GM10248 (cell line): ENCODE measurements around the gene KLHL29.

ENCODE experiments used
- CTCF ChIA-PET: fragments of 300-600 bp; sonication (Branson Sonifier 250); formaldehyde crosslinking; extraction: SDS; loops from one replicate; lab custom pipeline; 2021; ENCODE audit warnings: antibody characterized with exemption; lab: Yijun Ruan, JAX
- POLR2A ChIA-PET: fragments of 350-650 bp; sonication (Branson Sonifier 250); formaldehyde crosslinking; extraction: SDS; loops from one replicate; lab custom pipeline; 2020; ENCODE audit warnings: antibody characterized with exemption; lab: Yijun Ruan, JAX
- DNase-seq: peaks from one replicate; pipeline ENCODE4 v3.0.0; 2012; ENCODE audit errors: extremely low spot score
- TF ChIP-seq, protein P1 (sequence below): IDR thresholded peaks from 2 replicates; pipeline ENCODE4 v1.5.1; 2012; ENCODE audit warnings: mild to moderate bottlenecking, low read depth; ENCODE audit errors: extremely low read depth, missing control alignments, control extremely low read depth

The KLHL29 gene

DNA sequence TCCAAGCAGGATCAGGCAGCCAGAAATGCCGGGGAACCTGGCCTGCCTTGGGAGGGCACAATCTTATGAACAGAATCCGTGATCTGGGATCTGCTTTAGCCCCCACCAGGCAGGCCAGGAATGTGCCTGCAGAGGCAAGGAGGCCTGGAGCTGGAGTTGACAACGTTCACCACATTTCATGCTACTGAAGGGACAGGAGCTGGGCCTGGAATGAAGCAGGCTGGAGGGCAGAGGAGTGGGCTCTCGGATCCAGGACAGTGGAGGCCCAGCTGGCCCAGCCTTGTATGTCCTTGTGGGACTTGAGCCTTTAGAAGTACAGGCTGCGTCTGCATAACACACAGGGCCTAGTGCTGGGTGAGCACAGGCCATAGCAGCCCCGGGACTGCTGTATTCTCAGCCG is 91.8 kb downstream of the KLHL29 start:
- DNase-seq: no peak
- POLR2A ChIA-PET: no interaction called here
- TF ChIP-seq, protein P1, sequence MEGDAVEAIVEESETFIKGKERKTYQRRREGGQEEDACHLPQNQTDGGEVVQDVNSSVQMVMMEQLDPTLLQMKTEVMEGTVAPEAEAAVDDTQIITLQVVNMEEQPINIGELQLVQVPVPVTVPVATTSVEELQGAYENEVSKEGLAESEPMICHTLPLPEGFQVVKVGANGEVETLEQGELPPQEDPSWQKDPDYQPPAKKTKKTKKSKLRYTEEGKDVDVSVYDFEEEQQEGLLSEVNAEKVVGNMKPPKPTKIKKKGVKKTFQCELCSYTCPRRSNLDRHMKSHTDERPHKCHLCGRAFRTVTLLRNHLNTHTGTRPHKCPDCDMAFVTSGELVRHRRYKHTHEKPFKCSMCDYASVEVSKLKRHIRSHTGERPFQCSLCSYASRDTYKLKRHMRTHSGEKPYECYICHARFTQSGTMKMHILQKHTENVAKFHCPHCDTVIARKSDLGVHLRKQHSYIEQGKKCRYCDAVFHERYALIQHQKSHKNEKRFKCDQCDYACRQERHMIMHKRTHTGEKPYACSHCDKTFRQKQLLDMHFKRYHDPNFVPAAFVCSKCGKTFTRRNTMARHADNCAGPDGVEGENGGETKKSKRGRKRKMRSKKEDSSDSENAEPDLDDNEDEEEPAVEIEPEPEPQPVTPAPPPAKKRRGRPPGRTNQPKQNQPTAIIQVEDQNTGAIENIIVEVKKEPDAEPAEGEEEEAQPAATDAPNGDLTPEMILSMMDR: no peak
- CTCF ChIA-PET: interaction anchor here (0.9 to 3.6 kb wide), 6 partner anchors 9 to 17 kb away, joined by 3 to 15 read pairs (median 6); no protein-coding TSS in a partner anchor

DNA sequence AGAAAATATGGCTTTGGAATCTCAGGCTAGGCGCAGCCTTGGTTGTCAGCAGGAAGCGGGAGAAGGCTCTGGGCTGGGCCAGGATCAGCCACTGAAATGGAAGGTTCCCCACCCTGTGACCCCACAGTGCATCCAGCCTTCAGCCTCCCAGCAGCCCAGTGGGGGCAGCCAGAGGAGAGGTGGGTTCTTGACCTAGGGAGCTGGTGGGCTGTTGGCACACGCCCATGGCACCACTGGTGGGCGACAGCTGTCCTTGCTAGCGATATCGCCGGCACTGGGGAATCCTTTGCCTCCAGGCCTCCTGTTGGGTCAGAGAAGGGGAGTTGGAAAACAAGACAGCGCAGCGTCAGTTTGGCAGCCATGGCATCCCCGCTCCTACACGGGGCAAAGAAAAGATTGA is 92.4 kb downstream of the KLHL29 start:
- CTCF ChIA-PET: interaction anchor here (1.4 to 3.6 kb wide), 4 partner anchors 9 to 18 kb away, joined by 3 to 15 read pairs (median 10); no protein-coding TSS in a partner anchor
- DNase-seq: no peak
- POLR2A ChIA-PET: no interaction called here
- TF ChIP-seq, protein P1: no peak

GRCh38 chr2:23478087-23478932 is 93.3 kb downstream of the KLHL29 start:
- ChIA-PET CTCF (interaction anchor here (1.4 to 3.6 kb wide), 4 partner anchors 9 to 19 kb away, joined by 3 to 15 read pairs (median 10); no protein-coding TSS in a partner anchor), POLR2A (no interaction called here)
- TF ChIP-seq, protein P1: no peak
- DNase-seq: no peak

DNA sequence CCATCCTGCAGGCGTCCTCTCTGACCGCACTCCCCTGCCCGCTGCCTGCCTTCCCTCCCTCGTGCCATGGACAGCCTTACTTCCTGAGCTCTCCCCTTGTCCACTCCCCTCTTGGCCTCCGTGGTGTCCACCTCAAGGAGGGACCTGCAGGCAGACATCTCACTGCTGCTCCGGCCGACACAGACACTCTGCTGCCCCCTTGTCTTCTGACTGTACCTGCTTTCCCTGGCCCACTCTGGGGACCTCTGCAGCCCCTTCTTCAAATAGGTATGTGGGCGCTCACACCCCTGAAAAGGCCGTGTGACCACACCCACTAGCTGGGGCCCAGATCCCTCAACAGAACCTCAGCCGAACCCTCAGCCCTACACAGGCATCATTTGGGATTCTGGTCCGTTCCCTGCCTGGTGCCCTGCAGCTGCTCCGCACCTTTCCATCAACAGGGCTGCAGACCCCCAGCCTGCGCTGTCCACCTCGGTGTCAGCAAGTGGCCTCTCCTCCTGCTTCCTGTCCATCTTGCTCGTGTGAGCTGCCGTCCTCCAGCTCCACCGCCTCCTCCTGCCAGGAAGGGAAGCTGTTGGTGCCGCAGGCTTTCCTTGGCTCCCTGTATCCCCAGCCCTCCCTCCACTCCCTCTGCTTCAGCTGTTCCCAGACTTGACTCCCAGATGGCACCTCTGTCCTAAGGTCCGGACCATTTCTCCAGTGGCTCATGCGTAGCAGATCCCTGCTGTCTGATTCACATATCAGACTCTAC is 94.1 kb downstream of the KLHL29 start:
- POLR2A ChIA-PET: no interaction called here
- no peak for DNase-seq
- TF ChIP-seq, protein P1: no peak
- CTCF ChIA-PET: interaction anchor here (1.4 kb wide), 1 partner anchor 15 kb away, joined by 3 read pairs; no protein-coding TSS in a partner anchor

GRCh38 chr2:23480957-23481797 is 96.2 kb downstream of the KLHL29 start:
- DNase-seq: no peak
- TF ChIP-seq, protein P1: no peak
- ChIA-PET POLR2A (no interaction called here), CTCF (no interaction called here)
